ENCODE measurements around the gene IFI27L2.

The IFI27L2 gene

GRCh38 chr14:94093418-94093817, 36.0 kb downstream of the IFI27L2 start:
- TF ChIP-seq CTCF (IDR thresholded peaks at IDR 0.05; ENCODE audit: low read length) (no peak), EZH2 (IDR thresholded peaks at IDR 0.05; ENCODE audit: borderline replicate concordance, low read length) (no peak)
- Histone ChIP-seq H3K36me3 (ENCODE audit: insufficient read depth, low read length) (0 out of 2 replicates have a peak, but pooled peaks cover 3% of the 10 kb centered on the region), H3K4me1 (ENCODE audit: insufficient read depth, low read length, severe bottlenecking) (no peaks in the 10 kb centered on the region), H3K27me3 (ENCODE audit: insufficient read depth, low read length) (no peaks in the 10 kb centered on the region), H4K20me1 (ENCODE audit: insufficient read depth, low read length) (no peaks in the 10 kb centered on the region), H3K9me3 (ENCODE audit: low read length) (no peaks in the 10 kb centered on the region), H3F3A (ENCODE audit: insufficient read depth, low read length) (no peaks in the 10 kb centered on the region), H2AFZ (ENCODE audit: low read length) (no peak overlapping the region), H3K4me2 (ENCODE audit: low read length) (no peak overlapping the region), H3K27ac (ENCODE audit: low read depth, low read length, poor library complexity, severe bottlenecking) (no peak overlapping the region), H3K9me2 (ENCODE audit: low read depth, low read length) (no peaks in the 10 kb centered on the region), H3K79me2 (ENCODE audit: insufficient read depth, low read length) (no peaks in the 10 kb centered on the region), H3K4me3 (ENCODE audit: low read depth, low read length, poor library complexity, severe bottlenecking) (no peak overlapping the region), H3K9ac (ENCODE audit: low read length) (no peak overlapping the region)

- no peak overlapping the region for H3K4me2 ChIP-seq (ENCODE audit: low read length)
- no peaks in the 10 kb centered on the region for H3K4me1 ChIP-seq (ENCODE audit: insufficient read depth, low read length, severe bottlenecking)
- 0 out of 2 replicates have a peak, but pooled peaks cover 2% of the 10 kb centered on the region for H3K9me3 ChIP-seq (ENCODE audit: low read length)
- H3K9ac ChIP-seq (ENCODE audit: low read length), result no peak overlapping the region
- no peak overlapping the region for H3K27ac ChIP-seq (ENCODE audit: low read depth, low read length, poor library complexity, severe bottlenecking)
- no peak overlapping the region for H3K4me3 ChIP-seq (ENCODE audit: low read depth, low read length, poor library complexity, severe bottlenecking)
- H4K20me1 ChIP-seq (ENCODE audit: insufficient read depth, low read length), result no peaks in the 10 kb centered on the region
- H3K79me2 ChIP-seq (ENCODE audit: insufficient read depth, low read length), result no peaks in the 10 kb centered on the region
- no peak overlapping the region for H2AFZ ChIP-seq (ENCODE audit: low read length)
- no peaks in the 10 kb centered on the region for H3K9me2 ChIP-seq (ENCODE audit: low read depth, low read length)
- no peaks in the 10 kb centered on the region for H3K27me3 ChIP-seq (ENCODE audit: insufficient read depth, low read length)
- peaks cover 3% of the 10 kb centered on the region for H3K36me3 ChIP-seq (ENCODE audit: insufficient read depth, low read length)
- no peaks in the 10 kb centered on the region for H3F3A ChIP-seq (ENCODE audit: insufficient read depth, low read length)
- TF ChIP-seq CTCF (IDR thresholded peaks at IDR 0.05; ENCODE audit: low read length) (no peak), EZH2 (IDR thresholded peaks at IDR 0.05; ENCODE audit: borderline replicate concordance, low read length) (no peak)
These were observed 39.9 kb downstream of the IFI27L2 start for GRCh38 chr14:94089479-94089878.

- Histone ChIP-seq H4K20me1 (ENCODE audit: insufficient read depth, low read length) (no peaks in the 10 kb centered on the region), H3K9me2 (ENCODE audit: low read depth, low read length) (no peaks in the 10 kb centered on the region), H3K4me2 (ENCODE audit: low read length) (no peak overlapping the region), H3K36me3 (ENCODE audit: insufficient read depth, low read length) (peaks cover 3% of the 10 kb centered on the region), H3K9ac (ENCODE audit: low read length) (no peak overlapping the region), H3K27ac (ENCODE audit: low read depth, low read length, poor library complexity, severe bottlenecking) (no peak overlapping the region), H3K9me3 (ENCODE audit: low read length) (0 out of 2 replicates have a peak, but pooled peaks cover 2% of the 10 kb centered on the region), H3F3A (ENCODE audit: insufficient read depth, low read length) (no peaks in the 10 kb centered on the region), H3K79me2 (ENCODE audit: insufficient read depth, low read length) (no peaks in the 10 kb centered on the region), H3K4me1 (ENCODE audit: insufficient read depth, low read length, severe bottlenecking) (no peaks in the 10 kb centered on the region), H2AFZ (ENCODE audit: low read length) (no peak overlapping the region), H3K4me3 (ENCODE audit: low read depth, low read length, poor library complexity, severe bottlenecking) (no peak overlapping the region), H3K27me3 (ENCODE audit: insufficient read depth, low read length) (no peaks in the 10 kb centered on the region)
- TF ChIP-seq CTCF (IDR thresholded peaks at IDR 0.05; ENCODE audit: low read length) (no peak), EZH2 (IDR thresholded peaks at IDR 0.05; ENCODE audit: borderline replicate concordance, low read length) (no peak)
These were observed 40.9 kb downstream of the IFI27L2 start for GRCh38 chr14:94088516-94088915.

Data from OCI-LY1 (cell line).